ENCODE measurements around the gene TRIP13. TPM values are rescaled to one million over a fixed set of nuclear protein-coding genes. Genes with fewer than 3 reads are reported as not detected.

TRIP13 gene
- total and polyA plus RNA-seq, 2 experiments from 2014 or later, result 42.5 to 44.8 TPM

- Histone ChIP-seq H3K4me2 (no peak overlapping the region), H2AFZ (no peak overlapping the region), H3K27me3 (ENCODE audit: insufficient read depth) (no peaks in the 10 kb centered on the region), H4K20me1 (replicated peaks; ENCODE audit: insufficient read depth) (no peaks in the 10 kb centered on the region), H3F3A (replicated peaks; ENCODE audit: low read depth) (no peaks in the 10 kb centered on the region), H3K4me3 (no peak overlapping the region), H3K36me3 (ENCODE audit: insufficient read depth) (no peaks in the 10 kb centered on the region), H3K9me2 (ENCODE audit: insufficient read depth) (no peaks in the 10 kb centered on the region), H3K27ac (ENCODE audit: low read depth) (no peak overlapping the region), H3K4me1 (ENCODE audit: insufficient read depth) (no peaks in the 10 kb centered on the region), H3K79me2 (replicated peaks; ENCODE audit: insufficient read depth) (no peaks in the 10 kb centered on the region)
- Mint-ChIP-seq H3K4me3 (no peak overlapping the region), H3K27ac (no peak overlapping the region), H3K9me3 (no peaks in the 10 kb centered on the region; the same call in 1 of the 3 replicates), H3K4me1 (no peaks in the 10 kb centered on the region; the same call in 2 of the 3 replicates), H3K27me3 (ENCODE audit: insufficient read depth, low read depth, poor library complexity) (peaks cover 12% of the 10 kb centered on the region), H3K36me3 (ENCODE audit: low read depth) (no peaks in the 10 kb centered on the region; the same call in 1 of the 3 replicates)
- DNase-seq (ENCODE audit: low spot score), result no peak
- TF ChIP-seq REST (IDR thresholded peaks at IDR 0.05; ENCODE audit: unreplicated experiment) (no peak), EZH2phosphoT487 (IDR thresholded peaks at IDR 0.05; ENCODE audit: unreplicated experiment) (no peak), CTCF (conservative IDR thresholded peaks at IDR 0.05; ENCODE audit: low read depth in 2 of 2) (no peak), ETS1 (IDR thresholded peaks at IDR 0.05) (no peak), ZNF114 (CRISPR knock-in tag; IDR thresholded peaks at IDR 0.05) (no peak), EZH2 (IDR thresholded peaks at IDR 0.05; ENCODE audit: low read depth, unreplicated experiment) (no peak), POLR2AphosphoS5 (IDR thresholded peaks at IDR 0.05; ENCODE audit: low read depth) (no peak), CREB1 (CRISPR knock-in tag; IDR thresholded peaks at IDR 0.05; ENCODE audit: low read depth) (no peak), JUNB (IDR thresholded peaks at IDR 0.05; ENCODE audit: unreplicated experiment) (no peak), ZNF462 (CRISPR knock-in tag; IDR thresholded peaks at IDR 0.05) (no peak), STAT1 (IDR thresholded peaks at IDR 0.05; ENCODE audit: unreplicated experiment) (no peak), ZNF331 (CRISPR knock-in tag; IDR thresholded peaks at IDR 0.05; ENCODE audit: low read depth) (no peak), NANOG (IDR thresholded peaks at IDR 0.05; ENCODE audit: borderline replicate concordance) (no peak)
- ATAC-seq, result no peak
These were observed 35.9 kb upstream of the TRIP13 start for GRCh38 chr5:856531-857425.
